GM23248 (cell line): Measurements from ENCODE around the gene IFT57.

Experiments used
- EZH2 ChIP-seq: fragments of 200-600 bp; sonication (generic); IDR thresholded peaks from 2 replicates; pipeline ENCODE4 v1.6.1; 2018; ENCODE audit warnings: antibody characterized with exemption, mild to moderate bottlenecking; ENCODE audit not compliant: insufficient read depth, poor library complexity, severe bottlenecking
- EZH2phosphoT487 ChIP-seq: fragments of 200-600 bp; sonication (generic); IDR thresholded peaks from 2 replicates; pipeline ENCODE4 v1.6.1; 2018; ENCODE audit warnings: antibody characterized with exemption, moderate library complexity, mild to moderate bottlenecking, low read depth; ENCODE audit not compliant: insufficient read depth

DNA sequence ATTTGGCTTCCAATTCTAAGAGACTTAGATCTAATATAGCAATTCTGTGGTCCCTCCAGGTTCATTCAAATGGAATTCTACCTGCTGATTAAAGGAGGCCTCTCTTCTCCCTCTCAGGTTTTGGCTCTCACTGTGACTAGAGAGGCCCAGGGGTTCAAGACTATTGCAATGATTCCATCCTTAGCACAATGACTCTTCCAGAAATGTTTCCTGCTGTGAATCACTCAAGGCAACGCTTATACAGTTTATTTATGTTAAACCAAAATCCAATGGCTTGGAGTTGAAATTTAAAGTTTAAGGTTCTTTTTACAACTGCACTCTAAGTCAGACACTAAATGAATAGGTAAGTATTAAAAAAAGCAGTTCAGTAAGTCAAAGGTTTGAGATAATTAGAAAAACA lies 39.9 kb downstream of the IFT57 start:
- TF ChIP-seq EZH2 (no peak), EZH2phosphoT487 (no peak)
